GM12872 (cell line): ENCODE measurements around the gene CEP104.

Experiments
- CTCF ChIP-seq: IDR thresholded peaks from 3 replicates; pipeline ENCODE4 v1.5.1; 2011; ENCODE audit warnings: low read depth, mild to moderate bottlenecking, low read length, moderate library complexity; ENCODE audit not compliant: insufficient read depth

The CEP104 gene

GRCh38 chr1:3821908-3822307 lies 35.1 kb downstream of the CEP104 start:
- no peak for TF ChIP-seq CTCF

GRCh38 chr1:3821447-3821846 lies 35.6 kb downstream of the CEP104 start:
- TF ChIP-seq CTCF = no peak

- TF ChIP-seq CTCF = no peak
Observed at GRCh38 chr1:3821004-3821403, 36.0 kb downstream of the CEP104 start.

- no peak for TF ChIP-seq CTCF
Observed at GRCh38 chr1:3820316-3820715, 36.7 kb downstream of the CEP104 start.

GRCh38 chr1:3819771-3820200 lies 37.2 kb downstream of the CEP104 start:
- TF ChIP-seq CTCF = no peak

- TF ChIP-seq CTCF = no peak
Observed at GRCh38 chr1:3817821-3818597, 39.0 kb downstream of the CEP104 start.

- TF ChIP-seq CTCF = no peak
Observed at GRCh38 chr1:3817138-3817740, 39.8 kb downstream of the CEP104 start.
